Measurements from ENCODE around the gene RYR3.
"Not testable (repeated sequence)": the region's sequence is repeated elsewhere in the genome, so short reads cannot be mapped to it uniquely, and the experiment has no call there.

The RYR3 gene

DNA sequence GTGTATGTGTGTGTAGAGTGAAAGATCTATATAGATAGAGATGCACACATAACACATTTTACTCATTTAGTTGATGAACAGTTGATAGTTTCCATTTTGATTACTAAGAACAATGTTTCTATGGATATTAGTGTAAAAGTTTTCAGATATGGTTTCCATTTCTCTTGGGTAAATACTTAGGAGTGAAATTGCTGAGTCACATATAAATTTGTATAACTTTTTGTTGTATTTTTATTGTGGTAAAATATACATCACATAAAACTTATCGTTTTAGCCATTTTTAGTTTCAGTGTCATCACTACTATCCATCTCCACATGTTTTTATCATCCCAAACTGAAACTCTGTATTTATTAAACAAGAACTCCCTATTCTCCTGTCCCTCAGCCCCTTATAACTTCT is 258.3 kb downstream of the RYR3 start:
- DNase-seq (ENCODE audit: low spot score): no peak

DNA sequence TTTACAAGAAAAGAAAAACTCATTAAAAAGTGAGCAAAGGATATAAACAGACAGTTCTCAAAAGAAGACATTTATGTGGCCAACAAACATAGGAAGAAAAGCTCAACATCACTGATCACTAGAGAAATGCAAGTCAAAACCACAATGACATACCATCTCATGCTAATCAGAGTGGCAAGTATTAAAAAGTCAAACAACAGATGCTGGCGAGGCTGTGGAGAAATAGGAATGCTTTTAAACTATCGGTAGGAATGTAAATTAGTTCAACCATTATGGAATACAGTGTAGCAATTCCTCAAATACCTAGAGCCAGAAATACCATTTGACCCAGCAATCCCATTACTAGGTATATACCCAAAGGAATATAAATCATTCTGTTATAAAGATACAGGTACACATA is 267.1 kb downstream of the RYR3 start:
- not testable (repeated sequence) for DNase-seq (ENCODE audit: low spot score); FAIRE-seq

More for the DNA sequence above, 258.3 kb downstream of the RYR3 start:
- FAIRE-seq: no peak

GRCh38 chr15:33580526-33580925 is 269.8 kb downstream of the RYR3 start:
- peak; percentile 57 for DNase-seq (ENCODE audit: low spot score)
- peak; percentile 87 for FAIRE-seq

GRCh38 chr15:33581032-33581431 is 270.3 kb downstream of the RYR3 start:
- peak; percentile 81 for FAIRE-seq

GRCh38 chr15:33584797-33585196 is 274.0 kb downstream of the RYR3 start:
- DNase-seq (ENCODE audit: low spot score) (peak; percentile 71), FAIRE-seq (peak; percentile 74)

More at GRCh38 chr15:33581032-33581431, 270.3 kb downstream of the RYR3 start:
- DNase-seq (ENCODE audit: low spot score): peak; percentile 50

- FAIRE-seq: no peak
- DNase-seq (ENCODE audit: low spot score): no peak
Observed at GRCh38 chr15:33586786-33587697, 276.3 kb downstream of the RYR3 start.

- DNase-seq (ENCODE audit: low spot score) (peak; percentile 65), FAIRE-seq (peak; percentile 85)
Observed at GRCh38 chr15:33587773-33588172, 277.0 kb downstream of the RYR3 start.

DNA sequence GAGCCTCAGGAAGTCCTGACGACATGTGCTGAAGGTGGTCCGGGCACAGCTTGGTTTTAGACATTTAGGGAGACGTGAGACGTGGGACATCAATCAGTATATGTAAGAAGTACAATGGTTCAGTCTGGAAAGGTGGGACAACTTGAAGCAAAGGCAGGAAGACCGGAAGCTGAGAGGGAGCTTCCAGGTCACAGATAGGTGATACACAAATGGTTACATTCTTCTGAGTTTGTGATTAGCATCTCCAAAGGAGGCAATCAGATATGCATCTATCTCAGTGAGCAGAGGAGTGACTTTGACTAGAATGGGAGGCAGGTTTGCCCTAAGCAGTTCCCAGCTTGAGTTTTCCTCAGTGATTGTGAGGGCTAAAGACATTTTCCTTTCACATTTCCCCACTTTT is 282.1 kb downstream of the RYR3 start:
- DNase-seq (ENCODE audit: low spot score) (no peak), FAIRE-seq (no peak)

- not testable (repeated sequence) for DNase-seq (ENCODE audit: low spot score); FAIRE-seq
Observed at GRCh38 chr15:33598382-33598781, 287.6 kb downstream of the RYR3 start.

- FAIRE-seq (no peak), DNase-seq (ENCODE audit: low spot score) (no peak)
Observed at GRCh38 chr15:33600212-33600611, 289.4 kb downstream of the RYR3 start.

DNA sequence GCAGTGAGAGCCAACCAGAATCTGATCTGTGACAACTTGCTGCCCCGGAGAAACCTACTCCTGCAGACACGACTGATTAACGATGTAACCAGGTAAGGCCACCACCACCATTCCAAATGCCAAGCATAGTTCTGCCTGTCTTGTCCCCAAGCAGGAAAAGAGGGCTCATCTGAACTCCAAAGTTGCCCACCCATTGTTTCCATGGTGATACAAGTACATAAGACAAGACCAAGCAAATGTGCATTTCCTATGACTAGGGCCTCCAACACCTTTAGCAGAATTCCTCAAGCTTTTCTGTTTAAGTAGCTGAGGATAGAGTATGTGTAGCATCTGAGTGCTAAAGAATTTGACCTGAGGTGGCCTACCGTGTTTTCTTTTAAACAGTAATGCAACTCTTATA is 290.7 kb downstream of the RYR3 start:
- FAIRE-seq: no peak
- DNase-seq (ENCODE audit: low spot score): no peak

DNA sequence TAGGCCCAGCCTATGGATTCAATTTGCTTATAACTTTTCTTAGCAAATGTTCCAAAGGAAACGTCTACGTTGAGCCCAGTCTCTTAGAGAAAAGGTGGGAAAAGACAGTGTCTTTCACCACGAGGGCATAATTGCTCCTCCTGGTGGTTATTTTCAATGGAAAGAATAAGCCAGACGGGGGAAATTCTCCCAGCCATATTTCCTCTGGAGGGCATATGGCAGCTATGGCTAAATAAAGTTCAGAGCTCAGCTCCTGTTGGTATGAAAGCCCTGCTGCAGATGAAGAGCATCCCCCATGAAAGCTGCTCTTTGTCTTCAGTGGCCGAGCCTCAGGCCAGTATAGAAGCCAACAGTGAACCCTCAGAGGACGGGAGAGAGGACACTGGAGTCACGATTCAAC is 297.9 kb downstream of the RYR3 start:
- DNase-seq (ENCODE audit: low spot score): no peak
- FAIRE-seq: no peak

GRCh38 chr15:33612721-33613304 is 302.0 kb downstream of the RYR3 start:
- DNase-seq (ENCODE audit: low spot score): no peak
- no peak for FAIRE-seq

- DNase-seq (ENCODE audit: low spot score) (no peak), FAIRE-seq (no peak)
Observed at GRCh38 chr15:33616475-33616874, 305.7 kb downstream of the RYR3 start.

DNA sequence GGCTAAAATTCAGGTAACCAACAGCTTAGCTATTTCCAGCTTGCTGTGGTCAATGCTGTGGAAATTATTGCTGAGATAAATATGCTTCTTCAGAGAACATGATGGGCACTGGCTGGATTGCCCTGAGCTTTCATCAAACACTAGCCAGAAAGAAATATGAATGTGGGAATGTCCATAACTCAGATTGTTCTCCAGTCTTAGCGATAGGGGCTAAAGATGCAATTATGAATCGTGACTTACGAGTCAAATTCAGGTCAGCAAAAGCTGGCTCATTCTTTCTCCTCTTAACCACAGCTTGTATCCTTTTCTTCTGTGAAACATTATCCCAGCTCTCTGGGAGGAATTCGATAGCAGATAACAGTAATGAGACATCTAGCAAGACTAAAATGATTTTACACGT is 307.6 kb downstream of the RYR3 start:
- DNase-seq (ENCODE audit: low spot score): peak; percentile 37
- peak; percentile 83 for FAIRE-seq

GRCh38 chr15:33621141-33621540 is 310.4 kb downstream of the RYR3 start:
- FAIRE-seq (no peak), DNase-seq (ENCODE audit: low spot score) (no peak)

DNA sequence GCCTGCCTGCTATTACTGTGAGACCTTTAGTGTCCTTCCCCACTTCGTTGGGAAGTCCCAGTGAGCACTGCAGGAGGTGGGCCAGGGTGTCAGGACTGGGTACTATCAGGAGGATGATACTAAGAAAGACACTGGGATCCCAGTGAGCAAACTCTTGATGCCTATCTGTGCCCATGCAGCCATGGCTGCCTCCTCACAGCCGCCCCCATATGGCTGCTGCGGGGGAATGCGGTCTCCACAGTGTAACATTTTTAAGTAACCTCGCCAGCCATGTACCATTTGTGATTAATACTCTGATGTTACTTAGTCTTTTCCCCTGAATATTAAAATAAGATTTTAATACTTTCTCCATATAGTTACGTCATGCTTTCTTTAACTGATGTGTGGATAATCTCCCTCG is 312.2 kb downstream of the RYR3 start:
- DNase-seq (ENCODE audit: low spot score) (no peak), FAIRE-seq (no peak)

GRCh38 chr15:33624439-33624838 is 313.7 kb downstream of the RYR3 start:
- FAIRE-seq (no peak), DNase-seq (ENCODE audit: low spot score) (no peak)

DNA sequence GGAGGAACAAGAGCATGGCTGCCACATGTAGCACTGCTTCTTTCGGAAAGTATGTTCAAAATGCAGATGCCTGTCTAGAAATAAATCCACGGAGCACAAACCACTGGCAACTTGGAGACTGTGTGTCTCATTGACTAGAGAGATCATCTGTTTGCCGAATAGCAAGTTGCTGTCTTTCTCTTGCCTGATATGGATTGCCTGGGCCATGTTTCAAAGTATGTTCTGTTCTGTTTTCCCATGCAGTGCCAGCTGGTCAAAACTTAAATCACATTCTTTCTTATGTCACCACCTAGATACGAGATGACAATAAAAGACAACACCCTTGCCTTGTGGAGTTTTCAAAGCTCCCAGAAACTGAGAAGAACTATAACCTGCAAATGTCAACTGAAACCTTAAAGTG is 318.9 kb downstream of the RYR3 start:
- no peak for FAIRE-seq
- no peak for DNase-seq (ENCODE audit: low spot score)

GRCh38 chr15:33636234-33636633 is 325.5 kb downstream of the RYR3 start:
- no peak for DNase-seq (ENCODE audit: low spot score)
- no peak for FAIRE-seq

DNA sequence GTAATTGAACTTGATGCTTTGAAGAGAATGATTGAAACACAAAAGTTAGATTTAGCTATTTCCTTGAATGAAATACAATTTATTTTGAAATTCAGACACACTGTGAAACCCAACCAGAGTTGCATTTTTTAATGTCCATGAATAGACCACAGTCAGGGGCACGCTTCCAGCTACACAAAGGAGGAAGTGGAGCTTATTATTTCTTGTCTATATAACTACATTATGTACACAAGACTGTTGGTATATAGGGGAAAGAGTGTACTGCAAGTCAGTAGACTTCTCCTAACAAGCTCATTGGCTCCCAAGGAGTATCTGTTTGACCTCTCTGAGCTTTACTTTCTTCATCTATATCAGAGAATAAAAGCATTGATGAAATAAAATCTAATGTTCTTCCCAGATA is 326.2 kb downstream of the RYR3 start:
- FAIRE-seq (no peak), DNase-seq (ENCODE audit: low spot score) (no peak)

GRCh38 chr15:33638453-33638852 is 327.7 kb downstream of the RYR3 start:
- FAIRE-seq: no peak

GRCh38 chr15:33639051-33639450 is 328.3 kb downstream of the RYR3 start:
- no peak for FAIRE-seq
- no peak for DNase-seq (ENCODE audit: low spot score)

More at GRCh38 chr15:33638453-33638852, 327.7 kb downstream of the RYR3 start:
- DNase-seq (ENCODE audit: low spot score): no peak
